ENCODE measurements around the gene STX16. TPM values are rescaled to one million over a fixed set of nuclear protein-coding genes. Genes with fewer than 3 reads are reported as not detected.

Gene STX16
- total and polyA plus RNA-seq, 2 of the 13 experiments (the other 11 are each of a cell fraction or from before 2014, with no cell fraction given) = 28.0 to 72.7 TPM

- TF ChIP-seq ZEB1 (IDR thresholded peaks at IDR 0.05; ENCODE audit: insufficient replicate concordance, low read depth) = no peak
- TF ChIP-seq ZSCAN30 (CRISPR knock-in tag; IDR thresholded peaks at IDR 0.05) = 0 out of 2 replicates have a peak, but pooled peaks have one; percentile 11
- TF ChIP-seq MXI1 (IDR thresholded peaks at IDR 0.05; ENCODE audit: borderline replicate concordance, low read depth, low read length) = no peak
- TF ChIP-seq ZNF713 (CRISPR knock-in tag; IDR thresholded peaks at IDR 0.05) = no peak
- peak; percentile 60 for TF ChIP-seq CREM (IDR thresholded peaks at IDR 0.05)
- TF ChIP-seq CREM (CRISPR knock-in tag; IDR thresholded peaks at IDR 0.05) = no peak
- TF ChIP-seq FOXK2 (IDR thresholded peaks at IDR 0.05) = no peak
- TF ChIP-seq, protein P1, sequence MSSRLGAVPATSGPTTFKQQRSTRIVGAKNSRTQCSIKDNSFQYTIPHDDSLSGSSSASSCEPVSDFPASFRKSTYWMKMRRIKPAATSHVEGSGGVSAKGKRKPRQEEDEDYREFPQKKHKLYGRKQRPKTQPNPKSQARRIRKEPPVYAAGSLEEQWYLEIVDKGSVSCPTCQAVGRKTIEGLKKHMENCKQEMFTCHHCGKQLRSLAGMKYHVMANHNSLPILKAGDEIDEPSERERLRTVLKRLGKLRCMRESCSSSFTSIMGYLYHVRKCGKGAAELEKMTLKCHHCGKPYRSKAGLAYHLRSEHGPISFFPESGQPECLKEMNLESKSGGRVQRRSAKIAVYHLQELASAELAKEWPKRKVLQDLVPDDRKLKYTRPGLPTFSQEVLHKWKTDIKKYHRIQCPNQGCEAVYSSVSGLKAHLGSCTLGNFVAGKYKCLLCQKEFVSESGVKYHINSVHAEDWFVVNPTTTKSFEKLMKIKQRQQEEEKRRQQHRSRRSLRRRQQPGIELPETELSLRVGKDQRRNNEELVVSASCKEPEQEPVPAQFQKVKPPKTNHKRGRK (CRISPR knock-in tag; IDR thresholded peaks at IDR 0.05) = no peak
- TF ChIP-seq ZNF18 (CRISPR knock-in tag; IDR thresholded peaks at IDR 0.05; ENCODE audit: insufficient replicate concordance) = no peak
- no peak for TF ChIP-seq PHF8 (CRISPR knock-in tag; IDR thresholded peaks at IDR 0.05)
- TF ChIP-seq JUND (CRISPR knock-in tag; IDR thresholded peaks at IDR 0.05) = peak; percentile 41; the same call in 1 of the 2 replicates
- TF ChIP-seq, protein P2, sequence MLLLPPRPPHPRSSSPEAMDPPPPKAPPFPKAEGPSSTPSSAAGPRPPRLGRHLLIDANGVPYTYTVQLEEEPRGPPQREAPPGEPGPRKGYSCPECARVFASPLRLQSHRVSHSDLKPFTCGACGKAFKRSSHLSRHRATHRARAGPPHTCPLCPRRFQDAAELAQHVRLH (CRISPR knock-in tag; IDR thresholded peaks at IDR 0.05; ENCODE audit: borderline replicate concordance, low read depth) = no peak; the same call in 1 of the 2 replicates
- TF ChIP-seq, protein P3, sequence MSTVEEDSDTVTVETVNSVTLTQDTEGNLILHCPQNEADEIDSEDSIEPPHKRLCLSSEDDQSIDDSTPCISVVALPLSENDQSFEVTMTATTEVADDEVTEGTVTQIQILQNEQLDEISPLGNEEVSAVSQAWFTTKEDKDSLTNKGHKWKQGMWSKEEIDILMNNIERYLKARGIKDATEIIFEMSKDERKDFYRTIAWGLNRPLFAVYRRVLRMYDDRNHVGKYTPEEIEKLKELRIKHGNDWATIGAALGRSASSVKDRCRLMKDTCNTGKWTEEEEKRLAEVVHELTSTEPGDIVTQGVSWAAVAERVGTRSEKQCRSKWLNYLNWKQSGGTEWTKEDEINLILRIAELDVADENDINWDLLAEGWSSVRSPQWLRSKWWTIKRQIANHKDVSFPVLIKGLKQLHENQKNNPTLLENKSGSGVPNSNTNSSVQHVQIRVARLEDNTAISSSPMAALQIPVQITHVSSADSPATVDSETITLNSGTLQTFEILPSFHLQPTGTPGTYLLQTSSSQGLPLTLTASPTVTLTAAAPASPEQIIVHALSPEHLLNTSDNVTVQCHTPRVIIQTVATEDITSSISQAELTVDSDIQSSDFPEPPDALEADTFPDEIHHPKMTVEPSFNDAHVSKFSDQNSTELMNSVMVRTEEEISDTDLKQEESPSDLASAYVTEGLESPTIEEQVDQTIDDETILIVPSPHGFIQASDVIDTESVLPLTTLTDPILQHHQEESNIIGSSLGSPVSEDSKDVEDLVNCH (CRISPR knock-in tag; IDR thresholded peaks at IDR 0.05) = no peak
- TF ChIP-seq HBP1 (CRISPR knock-in tag; IDR thresholded peaks at IDR 0.05; ENCODE audit: low read depth) = peak; percentile 40; the same call in 1 of the 2 replicates
- TF ChIP-seq, protein P4, sequence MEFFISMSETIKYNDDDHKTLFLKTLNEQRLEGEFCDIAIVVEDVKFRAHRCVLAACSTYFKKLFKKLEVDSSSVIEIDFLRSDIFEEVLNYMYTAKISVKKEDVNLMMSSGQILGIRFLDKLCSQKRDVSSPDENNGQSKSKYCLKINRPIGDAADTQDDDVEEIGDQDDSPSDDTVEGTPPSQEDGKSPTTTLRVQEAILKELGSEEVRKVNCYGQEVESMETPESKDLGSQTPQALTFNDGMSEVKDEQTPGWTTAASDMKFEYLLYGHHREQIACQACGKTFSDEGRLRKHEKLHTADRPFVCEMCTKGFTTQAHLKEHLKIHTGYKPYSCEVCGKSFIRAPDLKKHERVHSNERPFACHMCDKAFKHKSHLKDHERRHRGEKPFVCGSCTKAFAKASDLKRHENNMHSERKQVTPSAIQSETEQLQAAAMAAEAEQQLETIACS (CRISPR knock-in tag; IDR thresholded peaks at IDR 0.05) = no peak
- TF ChIP-seq POLR2A (IDR thresholded peaks at IDR 0.05; ENCODE audit: insufficient read depth in 1 of 2, low read depth in 2 of 2, low read length in 2 of 2) = peak; percentile 42 to 62; a peak in 2 of 4 replicates
- TF ChIP-seq MAFF (IDR thresholded peaks at IDR 0.05; ENCODE audit: low read depth, low read length) = no peak
- no peak for TF ChIP-seq ZNF138 (CRISPR knock-in tag; IDR thresholded peaks at IDR 0.05; ENCODE audit: low read depth)
- TF ChIP-seq ZNF207 (IDR thresholded peaks at IDR 0.05; ENCODE audit: borderline replicate concordance) = no peak
- TF ChIP-seq SOX13 (IDR thresholded peaks at IDR 0.05) = no peak
- no peak; a peak in 2 of 4 replicates for TF ChIP-seq SOX13 (CRISPR knock-in tag; conservative IDR thresholded peaks at IDR 0.05 in 1 of 2, IDR thresholded peaks at IDR 0.05 in 1 of 2)
- no peak for TF ChIP-seq CAMTA2 (CRISPR knock-in tag; IDR thresholded peaks at IDR 0.05; ENCODE audit: borderline replicate concordance)
- no peak for TF ChIP-seq GLI4 (CRISPR knock-in tag; IDR thresholded peaks at IDR 0.05; ENCODE audit: borderline replicate concordance)
Measured at GRCh38 chr20:58651946-58652605, 993 bp downstream of the STX16 start (continued).
